Bronchial epithelial cell (primary cell): ENCODE data around the gene SLC22A15. TPM values are rescaled to one million over a fixed set of nuclear protein-coding genes. Genes with fewer than 3 reads are reported as not detected.

ENCODE experiments used
- DNase-seq: peaks from one replicate; pipeline ENCODE4 v3.0.0-alpha.2; 2010; ENCODE audit warnings: low read depth
- FAIRE-seq: peaks from 2 replicates; lab custom pipeline; 2011; peaks lifted over from hg19 to GRCh38; lab: Jason Lieb, UNC
- H3K27me3 ChIP-seq: 2 replicates; pipeline ENCODE4 v1.5.1; 2011; ENCODE audit warnings: low read length; ENCODE audit not compliant: control insufficient read depth, insufficient read depth
- H3K36me3 ChIP-seq: 2 replicates; pipeline ENCODE4 v1.5.1; 2011; ENCODE audit warnings: low read length; ENCODE audit not compliant: control insufficient read depth, insufficient read depth
- H3K4me3 ChIP-seq: 2 replicates; pipeline ENCODE4 v1.5.1; 2011; ENCODE audit warnings: mild to moderate bottlenecking, low read depth, low read length, control low read depth
- CTCF ChIP-seq: IDR thresholded peaks from 2 replicates; pipeline ENCODE4 v1.5.1; 2011; ENCODE audit warnings: mild to moderate bottlenecking, moderate library complexity, low read length, control low read depth, inconsistent platforms; ENCODE audit not compliant: insufficient read depth, severe bottlenecking
- total RNA-seq: library from RNA; depleted of rRNA; stranded (reverse); fragments of >200 nt; gene quantifications from 2 replicates; pipeline ENCODE4 v1.2.1, GENCODE V29; 2014

The SLC22A15 gene
- total RNA-seq, 1 donor from 2014 or later = 22.6 TPM

DNA sequence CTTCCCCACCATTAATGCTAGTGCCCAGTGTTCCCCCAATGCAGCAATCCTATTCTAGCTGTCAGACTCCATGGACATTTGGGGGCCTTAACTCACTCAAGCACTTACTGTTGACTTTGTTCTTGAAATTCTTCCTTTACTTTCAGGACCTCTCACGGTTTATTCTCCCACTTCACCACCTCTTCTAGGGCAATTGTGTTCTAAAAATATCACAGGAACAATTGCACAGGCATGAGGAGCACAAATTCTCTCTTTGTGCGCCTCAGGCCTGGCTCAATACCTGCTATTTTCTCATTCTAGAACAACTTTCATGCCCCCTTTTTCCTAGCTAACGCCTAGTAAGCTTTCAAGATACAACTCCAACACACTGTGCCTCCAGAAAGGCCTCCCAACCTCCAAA, 142.2 kb downstream of the SLC22A15 start:
- no peak for TF ChIP-seq CTCF
- FAIRE-seq (no peak), DNase-seq (no peak)
- no peak overlapping the region for H3K4me3 ChIP-seq
- H3K27me3 ChIP-seq = no peaks in the 10 kb centered on the region
- H3K36me3 ChIP-seq = no peaks in the 10 kb centered on the region

Other genes with a start within 250 kb of the SLC22A15 start
- not detected in 2 replicates for gene CASQ2, start 207.8 kb upstream of the SLC22A15 start, total RNA-seq
- gene NHLH2, start 135.4 kb upstream of the SLC22A15 start, total RNA-seq = 0.13 and 0.26 TPM in 2 replicates
- gene MAB21L3, start 134.9 kb downstream of the SLC22A15 start, total RNA-seq = 0.53 and 1.9 TPM in 2 replicates